IMR-90 (cell line): ENCODE measurements around the gene NARS2. TPM values are rescaled to one million over a fixed set of nuclear protein-coding genes. Genes with fewer than 3 reads are reported as not detected.

Source experiments
- ATAC-seq: fragments of 200-7000 bp; cut with Tn5 transposase; 2 replicates; pipeline ENCODE4 v1.9.1; 2020; ENCODE audit warnings: low read depth, mild to moderate bottlenecking, moderate library complexity
- BruUV-seq: library from RNA; stranded (reverse); fragments of 400-500 nt; replicated peaks from 2 replicates; lab custom pipeline; 2021; lab: Mats Ljungman, UMichigan
- CTCF ChIA-PET: fragments of 300-600 bp; formaldehyde crosslinking; extraction: SDS; loops from one replicate; lab custom pipeline; 2021; ENCODE audit warnings: antibody characterized with exemption; lab: Yijun Ruan, JAX
- POLR2A ChIA-PET: fragments of 300-600 bp; sonication (Branson Sonifier 250); formaldehyde crosslinking; loops from one replicate; lab custom pipeline; 2022; ENCODE audit warnings: antibody characterized with exemption; ENCODE audit not compliant: unreplicated experiment; lab: Charles Lee
- DNase-seq: peaks from one replicate; pipeline ENCODE4 v3.0.0; 2013
- H2AFZ ChIP-seq: replicated peaks from 2 replicates; pipeline ENCODE3; 2013; ENCODE audit warnings: low read length, mild to moderate bottlenecking; ENCODE audit not compliant: poor library complexity
- H2AK5ac ChIP-seq: 2 replicates; pipeline ENCODE4 v1.6.1; 2013; ENCODE audit warnings: low read depth, low read length, inconsistent platforms
- H2AK9ac ChIP-seq: replicated peaks from 2 replicates; pipeline ENCODE3; 2013; ENCODE audit warnings: mild to moderate bottlenecking, low read depth, low read length, moderate library complexity; ENCODE audit not compliant: poor library complexity
- H2BK120ac ChIP-seq: 2 replicates; pipeline ENCODE4 v1.6.1; 2013; ENCODE audit warnings: low read depth, low read length, inconsistent platforms
- H2BK15ac ChIP-seq: 3 replicates; pipeline ENCODE4 v1.6.1; 2013; ENCODE audit warnings: low read depth, low read length, inconsistent platforms
- H2BK20ac ChIP-seq: 2 replicates; pipeline ENCODE4 v1.6.1; 2013; ENCODE audit warnings: low read depth, mild to moderate bottlenecking, inconsistent platforms, low read length, moderate library complexity
- H2BK5ac ChIP-seq: 2 replicates; pipeline ENCODE4 v1.6.1; 2013; ENCODE audit warnings: mild to moderate bottlenecking, low read depth, low read length, inconsistent platforms; ENCODE audit not compliant: poor library complexity, severe bottlenecking
- H3K14ac ChIP-seq: replicated peaks from 2 replicates; pipeline ENCODE4 v1.6.1; 2013; ENCODE audit warnings: low read depth, low read length, inconsistent platforms
- H3K18ac ChIP-seq: 2 replicates; pipeline ENCODE4 v1.6.1; 2013; ENCODE audit warnings: low read depth, low read length, control low read depth
- H3K23ac ChIP-seq: 2 replicates; pipeline ENCODE4 v1.6.1; 2013; ENCODE audit warnings: low read depth, low read length, inconsistent platforms
- H3K27ac ChIP-seq: 2 replicates; pipeline ENCODE4 v1.5.1; 2013; ENCODE audit warnings: mild to moderate bottlenecking, control low read depth, low read length; ENCODE audit not compliant: insufficient read depth
- H3K27me3 ChIP-seq: 2 replicates; pipeline ENCODE4 v1.6.1; 2013; ENCODE audit warnings: low read length; ENCODE audit not compliant: control insufficient read depth, insufficient read depth
- H3K36me3 ChIP-seq: 2 replicates; pipeline ENCODE4 v1.6.1; 2013; ENCODE audit warnings: low read length, mixed read lengths; ENCODE audit not compliant: control insufficient read depth, insufficient read depth
- H3K4ac ChIP-seq: 2 replicates; pipeline ENCODE4 v1.6.1; 2013; ENCODE audit warnings: low read depth, low read length, inconsistent platforms
- H3K4me1 ChIP-seq: 2 replicates; pipeline ENCODE4 v1.6.1; 2013; ENCODE audit warnings: low read length, mixed read lengths; ENCODE audit not compliant: control insufficient read depth, insufficient read depth
- H3K4me2 ChIP-seq: 2 replicates; pipeline ENCODE4 v1.6.1; 2013; ENCODE audit warnings: low read depth, mild to moderate bottlenecking, control low read depth, low read length, moderate library complexity
- H3K4me3 ChIP-seq: 2 replicates; pipeline ENCODE4 v1.5.1; 2013; ENCODE audit warnings: low read depth, mild to moderate bottlenecking, control low read depth, low read length, moderate library complexity; ENCODE audit not compliant: insufficient read depth
- H3K56ac ChIP-seq: 2 replicates; pipeline ENCODE4 v1.6.1; 2013; ENCODE audit warnings: low read length, inconsistent platforms; ENCODE audit not compliant: insufficient read depth; ENCODE audit errors: extremely low read depth
- H3K79me1 ChIP-seq, 2 experiments: 2 replicates each; pipeline ENCODE4 v1.6.1; 2013; ENCODE audit warnings: low read length in 2 of 2, inconsistent platforms in 1 of 2, low read depth in 1 of 2
- H3K9ac ChIP-seq: 2 replicates; pipeline ENCODE4 v1.6.1; 2013; ENCODE audit warnings: low read depth, low read length, control low read depth
- H3K9me1 ChIP-seq: 2 replicates; pipeline ENCODE4 v1.6.1; 2013; ENCODE audit warnings: low read length, inconsistent platforms; ENCODE audit not compliant: insufficient read depth
- H3K9me3 ChIP-seq: 2 replicates; pipeline ENCODE4 v1.6.1; 2013; ENCODE audit warnings: low read length; ENCODE audit not compliant: control insufficient read depth, insufficient read depth
- H4K20me1 ChIP-seq: 2 replicates; pipeline ENCODE4 v1.6.1; 2013; ENCODE audit warnings: low read length, inconsistent platforms; ENCODE audit not compliant: insufficient read depth
- H4K5ac ChIP-seq: 2 replicates; pipeline ENCODE4 v1.6.1; 2013; ENCODE audit warnings: mild to moderate bottlenecking, low read depth, low read length, control low read depth
- H4K8ac ChIP-seq, 2 experiments: 2 replicates each; pipeline ENCODE4 v1.6.1; 2013; ENCODE audit warnings: low read depth in 2 of 2, low read length in 2 of 2, control low read depth in 1 of 2, inconsistent platforms in 1 of 2
- H4K91ac ChIP-seq: 2 replicates; pipeline ENCODE4 v1.6.1; 2013; ENCODE audit warnings: low read depth, low read length, inconsistent platforms; ENCODE audit not compliant: insufficient read depth
- BHLHE40 ChIP-seq: fragments of 150-350 bp; IDR thresholded peaks from 2 replicates; pipeline ENCODE4 v1.6.1; 2016; ENCODE audit warnings: mild to moderate bottlenecking, low read depth, low read length
- FOS ChIP-seq: fragments of 150-350 bp; IDR thresholded peaks from 2 replicates; pipeline ENCODE4 v1.6.1; 2016; ENCODE audit warnings: low read depth, low read length
- WGBS, 2 experiments: methylation state at CpG; one replicate each; pipeline versions ENCODE4 v1.1.5 to v1.1.7; 2013; ENCODE audit warnings: missing lambda C conversion rate in 2 of 2; ENCODE audit not compliant: insufficient read length in 1 of 2; ENCODE audit errors: extremely low coverage in 2 of 2; 5-methylcytosine and 5-hydroxymethylcytosine counted together
- dilution Hi-C: fragments of 300-500 bp; cut with HindIII; formaldehyde crosslinking; loops from one replicate; pipeline ENCODE4 v1.14.3; 2018; ENCODE audit warnings: low sequenced_read_pairs; ENCODE audit not compliant: unreplicated experiment
- in situ Hi-C: fragments of 300-500 bp; cut with MboI; formaldehyde crosslinking; loops from 3 replicates; pipeline ENCODE4 v1.14.3; 2019; ENCODE audit warnings: low sequenced_read_pairs, inconsistent platforms, mixed read lengths
- intact Hi-C: fragments of 100-400 bp; cut with micrococcal nuclease; formaldehyde crosslinking; loops from 2 replicates; pipeline ENCODE4 v1.10.0; 2022
- polyA plus RNA-seq, 3 experiments: library from polyadenylated mRNA; depleted of rRNA; stranded (reverse); fragments of >200 nt; gene quantifications; 2 replicates each; pipeline ENCODE4 v1.2.3, GENCODE V29; 2012; ENCODE audit warnings: low replicate concordance in 1 of 3
- total RNA-seq: library from RNA; depleted of rRNA; stranded (reverse); fragments of >200 nt; gene quantifications from 2 replicates; pipeline ENCODE4 v1.2.3, GENCODE V29; 2012
- TF ChIP-seq, protein P1 (sequence below): fragments of 150-350 bp; IDR thresholded peaks from 2 replicates; pipeline ENCODE4 v1.6.1; 2017; ENCODE audit warnings: mild to moderate bottlenecking, antibody characterized with exemption, low read length, low read depth

The NARS2 gene
- total and polyA plus RNA-seq, 2 of the 4 experiments (the other 2 are of a cell fraction): 8.0 to 15.8 TPM

DNA sequence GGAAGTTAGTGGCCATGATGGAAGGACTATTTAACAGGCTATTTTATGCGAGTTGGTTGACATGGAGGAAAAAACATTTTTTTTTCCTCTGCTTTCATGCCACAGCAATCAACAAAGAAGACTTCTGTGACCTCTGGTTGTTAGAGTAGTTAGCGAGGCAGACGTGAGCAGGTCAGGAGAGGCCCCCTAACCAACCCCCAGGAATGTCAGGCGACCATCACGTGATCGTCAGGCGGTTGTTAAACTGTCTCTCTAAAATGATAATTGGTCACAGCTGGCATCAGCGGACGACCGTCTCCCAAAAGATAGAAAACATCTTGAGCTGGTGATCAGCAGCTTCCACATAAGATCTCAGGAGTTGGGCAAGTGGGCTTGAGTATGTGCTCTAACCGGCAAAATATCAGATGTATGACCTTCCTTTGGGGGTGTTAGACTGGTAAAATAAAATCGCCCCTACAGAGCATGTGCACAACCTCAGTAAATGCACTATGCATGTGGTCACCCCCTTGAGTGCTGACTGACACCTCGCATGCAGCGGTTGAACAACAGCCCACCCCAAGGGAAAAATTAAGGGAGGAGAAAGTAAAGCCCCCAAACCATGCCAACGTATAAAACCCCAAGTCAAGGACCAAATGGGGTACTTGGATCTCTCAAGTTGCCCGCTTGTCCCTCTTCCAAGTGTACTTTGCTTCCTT, 20.9 kb upstream of the NARS2 start:
- H4K5ac ChIP-seq: no peak overlapping the region
- peaks cover 5% of the 10 kb centered on the region for H3K4me1 ChIP-seq
- ATAC-seq (peak; percentile 63), DNase-seq (peak; percentile 34)
- H4K8ac ChIP-seq: peak overlapping the region in 1 of 2 experiments; percentile 44; a peak in 1 of 4 replicates
- H4K20me1 ChIP-seq: no peaks in the 10 kb centered on the region
- H3K4ac ChIP-seq: peak overlapping the region; percentile 2; the same call in 1 of the 2 replicates
- 0 out of 2 replicates have a peak overlapping the region, but pooled peaks have one; percentile 0 for H3K14ac ChIP-seq
- H3K9ac ChIP-seq: no peak overlapping the region
- H3K36me3 ChIP-seq: no peaks in the 10 kb centered on the region
- H3K18ac ChIP-seq: peak overlapping the region; percentile 30
- in situ Hi-C loops (no loop called here), intact Hi-C loops (no loop called here), dilution Hi-C loops (no loop called here)
- H3K27me3 ChIP-seq: 0 out of 2 replicates have a peak, but pooled peaks cover 3% of the 10 kb centered on the region
- no peak overlapping the region for H3K4me3 ChIP-seq
- ChIA-PET CTCF (interaction anchor here (1.5 kb wide), 1 partner anchor 12 kb away, joined by 3 read pairs; no protein-coding TSS in a partner anchor), POLR2A (no interaction called here)
- no peak overlapping the region for H3K56ac ChIP-seq
- H3K9me3 ChIP-seq: no peaks in the 10 kb centered on the region; the same call in 1 of the 2 replicates
- 0 out of 2 replicates have a peak, but pooled peaks cover 3% of the 10 kb centered on the region for H3K9me1 ChIP-seq
- peak overlapping the region; percentile 22; the same call in 1 of the 2 replicates for H3K27ac ChIP-seq
- TF ChIP-seq FOS: no peak
- TF ChIP-seq BHLHE40: peak; percentile 9; the same call in 1 of the 2 replicates
- TF ChIP-seq, protein P1, sequence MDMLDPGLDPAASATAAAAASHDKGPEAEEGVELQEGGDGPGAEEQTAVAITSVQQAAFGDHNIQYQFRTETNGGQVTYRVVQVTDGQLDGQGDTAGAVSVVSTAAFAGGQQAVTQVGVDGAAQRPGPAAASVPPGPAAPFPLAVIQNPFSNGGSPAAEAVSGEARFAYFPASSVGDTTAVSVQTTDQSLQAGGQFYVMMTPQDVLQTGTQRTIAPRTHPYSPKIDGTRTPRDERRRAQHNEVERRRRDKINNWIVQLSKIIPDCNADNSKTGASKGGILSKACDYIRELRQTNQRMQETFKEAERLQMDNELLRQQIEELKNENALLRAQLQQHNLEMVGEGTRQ: peak; percentile 53; the same call in 1 of the 2 replicates
- 0 out of 3 replicates have a peak overlapping the region, but pooled peaks have one; percentile 41 for H2BK15ac ChIP-seq
- peak overlapping the region; percentile 23; the same call in 1 of the 2 replicates for H3K23ac ChIP-seq
- BruUV-seq: no TSS peak
- H2AK5ac ChIP-seq: no peak overlapping the region
- H3K4me2 ChIP-seq: no peak overlapping the region
- H2BK20ac ChIP-seq: peak overlapping the region; percentile 40; the same call in 1 of the 2 replicates
- H2AFZ ChIP-seq: peak overlapping the region; percentile 73
- no peak overlapping the region for H2AK9ac ChIP-seq
- H4K91ac ChIP-seq: no peak overlapping the region
- H2BK120ac ChIP-seq: peak overlapping the region; percentile 17; the same call in 1 of the 2 replicates
- H3K79me1 ChIP-seq: no peaks in the 10 kb centered on the region
- 22% methylated on average over 8 of the region's 16 CpGs; no CpG with 5 or more reads in 1 of the 2 experiments for WGBS, 2 experiments
- peak overlapping the region; percentile 54 for H2BK5ac ChIP-seq
